Raji (cell line): ENCODE measurements around the gene DAP.

Experiments used
- POLR2A ChIP-seq: IDR thresholded peaks from 2 replicates; pipeline ENCODE4 v1.6.1; 2011; ENCODE audit warnings: low read depth, low read length, control low read depth; ENCODE audit not compliant: insufficient read depth

The DAP gene

GRCh38 chr5:10710513-10711128 lies 50.4 kb downstream of the DAP start:
- no peak for TF ChIP-seq POLR2A

DNA sequence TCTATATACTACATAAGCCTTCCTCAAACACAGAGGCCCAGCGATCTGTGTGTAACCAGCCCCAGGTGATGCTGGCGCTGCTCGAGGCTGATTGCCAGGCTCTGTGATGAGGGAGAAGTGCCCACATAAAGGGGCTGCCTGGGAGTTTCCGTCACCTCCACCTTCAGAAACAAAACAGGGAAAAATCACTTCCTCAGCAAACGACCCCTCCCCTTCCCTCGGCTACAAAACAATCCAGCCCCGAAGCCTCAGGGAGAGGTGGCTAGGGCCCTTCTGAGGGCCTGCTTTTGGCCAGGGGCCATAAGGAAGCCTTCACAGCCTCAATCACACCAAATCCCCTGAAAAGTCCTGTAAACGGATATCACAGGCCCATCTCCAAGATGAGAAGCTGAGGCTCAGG lies 51.1 kb downstream of the DAP start:
- TF ChIP-seq POLR2A = no peak

GRCh38 chr5:10709409-10709808 lies 51.6 kb downstream of the DAP start:
- no peak for TF ChIP-seq POLR2A

DNA sequence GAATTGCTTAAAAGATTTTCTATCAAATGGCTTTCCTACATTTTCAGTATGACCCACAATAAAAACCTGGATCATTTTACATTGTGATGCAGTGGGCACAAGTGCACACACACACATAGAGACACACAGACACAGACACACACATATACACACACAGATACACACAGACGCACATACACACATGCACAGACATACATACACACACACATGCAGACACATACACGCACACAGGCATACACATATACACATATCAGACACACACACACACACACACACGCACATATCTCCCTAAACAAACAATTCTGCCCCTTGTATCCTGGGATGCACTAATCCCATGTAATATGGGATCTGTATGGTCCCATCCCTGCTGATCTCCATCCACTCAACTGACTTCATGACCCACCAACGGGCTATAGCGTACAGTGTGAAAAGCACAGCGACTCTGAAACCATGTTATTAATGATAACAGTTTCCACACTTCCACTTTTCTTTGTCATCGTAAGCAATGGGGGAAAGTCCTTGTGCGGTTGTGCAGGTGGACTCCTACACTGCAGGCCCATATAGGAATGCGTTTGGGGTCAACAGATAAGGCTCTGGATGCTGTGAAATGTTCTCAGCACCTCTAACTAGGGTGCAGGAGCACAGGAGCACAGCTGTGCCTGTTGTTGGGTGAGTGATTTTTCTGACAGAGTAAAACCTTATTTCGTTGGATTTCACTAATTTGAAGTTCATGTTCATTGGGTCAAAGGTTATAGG lies 52.7 kb downstream of the DAP start:
- TF ChIP-seq POLR2A = no peak

DNA sequence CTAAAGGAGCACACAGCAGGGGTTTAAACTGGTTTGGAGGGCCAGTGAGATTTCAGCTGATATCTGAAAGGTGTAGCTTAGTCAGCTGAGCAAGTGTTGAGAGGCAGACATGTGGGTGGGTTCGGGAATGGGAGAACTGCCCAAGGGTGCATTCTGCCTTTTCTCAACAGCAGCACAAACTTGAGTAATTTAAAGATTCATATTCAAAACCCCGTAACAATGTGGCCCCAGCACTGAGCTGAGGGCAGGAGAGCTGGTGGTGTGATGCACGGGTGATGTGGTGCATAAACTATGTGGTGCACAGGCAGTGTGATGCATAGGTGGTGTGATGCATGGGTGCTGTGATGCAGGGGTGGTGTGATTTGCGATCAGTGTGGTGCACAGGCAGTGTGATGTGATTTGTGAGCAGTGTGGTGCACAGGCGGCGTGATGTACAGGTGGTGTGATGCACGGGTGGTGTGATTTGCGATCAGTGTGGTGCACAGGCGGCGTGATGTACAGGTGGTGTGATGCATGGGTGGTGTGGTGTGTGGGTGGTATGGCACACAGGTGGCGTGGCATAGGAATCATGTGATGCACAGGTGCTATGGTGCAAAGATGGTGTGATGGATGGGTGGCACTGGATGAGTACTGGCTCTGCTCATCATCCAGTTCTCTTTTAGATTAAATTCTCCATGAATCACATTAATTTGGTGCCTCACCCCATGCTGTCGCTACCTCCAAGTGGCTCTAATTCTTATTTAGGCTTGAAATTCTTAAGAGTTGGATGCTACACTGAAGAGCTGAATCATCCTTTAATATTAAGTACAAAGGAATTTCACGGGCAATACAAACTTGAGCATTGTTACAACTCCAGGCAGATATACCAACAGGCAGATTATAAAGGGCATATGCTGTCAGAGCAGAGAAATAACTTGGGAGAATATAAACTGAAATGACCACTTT lies 53.6 kb downstream of the DAP start:
- TF ChIP-seq POLR2A = no peak

DNA sequence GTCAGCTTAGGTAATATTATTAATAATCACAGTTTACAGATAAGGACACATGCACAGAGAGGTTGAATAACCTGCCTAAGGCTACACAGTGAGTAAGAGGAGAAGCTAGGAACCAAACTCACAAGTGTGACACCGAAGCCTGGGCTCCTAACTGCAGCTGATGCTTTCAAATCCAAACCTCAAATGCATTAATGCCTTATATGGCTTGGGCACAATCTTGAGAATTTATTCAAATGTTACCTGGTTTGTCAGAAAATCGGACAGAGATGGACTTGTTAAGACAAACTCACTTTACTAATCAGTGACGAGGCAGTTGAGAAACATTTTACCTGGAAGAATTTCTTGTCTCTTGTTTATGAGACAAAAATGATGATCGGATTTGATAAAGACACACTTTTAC lies 54.7 kb downstream of the DAP start:
- TF ChIP-seq POLR2A = no peak

- no peak for TF ChIP-seq POLR2A
Measured at GRCh38 chr5:10705747-10706146, 55.3 kb downstream of the DAP start.

DNA sequence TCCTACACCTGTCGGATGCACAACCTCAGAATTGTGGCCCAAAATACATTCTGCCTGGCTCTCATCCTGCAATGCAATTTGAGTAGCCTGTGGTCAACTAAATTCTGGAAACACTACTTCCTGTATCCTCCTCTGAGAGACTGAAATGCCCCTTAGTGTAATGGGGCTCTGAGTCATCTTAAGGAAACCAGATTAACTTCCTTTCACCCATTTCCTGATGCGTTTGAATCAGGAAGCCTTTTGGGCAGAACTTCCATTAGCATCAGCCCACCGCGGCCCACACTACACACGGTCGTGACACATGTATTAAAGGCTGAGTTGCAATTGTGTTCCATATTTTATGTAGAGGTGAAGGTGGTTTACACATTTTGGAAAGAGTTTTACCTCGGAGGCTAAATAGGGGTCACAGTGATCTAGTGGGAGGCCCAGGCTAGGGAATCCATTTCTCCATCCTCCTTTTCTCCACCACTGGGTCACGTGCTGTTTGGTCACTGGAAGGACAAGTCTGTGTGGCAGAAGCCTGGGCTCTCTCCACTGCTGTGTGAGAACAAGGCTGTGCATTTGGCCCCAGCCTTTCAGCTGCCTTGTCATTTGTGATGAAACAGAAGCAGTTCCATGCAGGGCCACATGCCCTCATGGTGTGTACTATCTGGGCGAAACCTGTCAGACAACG lies 55.9 kb downstream of the DAP start:
- no peak for TF ChIP-seq POLR2A

- TF ChIP-seq POLR2A = no peak
Measured at GRCh38 chr5:10703676-10704075, 57.4 kb downstream of the DAP start.

DNA sequence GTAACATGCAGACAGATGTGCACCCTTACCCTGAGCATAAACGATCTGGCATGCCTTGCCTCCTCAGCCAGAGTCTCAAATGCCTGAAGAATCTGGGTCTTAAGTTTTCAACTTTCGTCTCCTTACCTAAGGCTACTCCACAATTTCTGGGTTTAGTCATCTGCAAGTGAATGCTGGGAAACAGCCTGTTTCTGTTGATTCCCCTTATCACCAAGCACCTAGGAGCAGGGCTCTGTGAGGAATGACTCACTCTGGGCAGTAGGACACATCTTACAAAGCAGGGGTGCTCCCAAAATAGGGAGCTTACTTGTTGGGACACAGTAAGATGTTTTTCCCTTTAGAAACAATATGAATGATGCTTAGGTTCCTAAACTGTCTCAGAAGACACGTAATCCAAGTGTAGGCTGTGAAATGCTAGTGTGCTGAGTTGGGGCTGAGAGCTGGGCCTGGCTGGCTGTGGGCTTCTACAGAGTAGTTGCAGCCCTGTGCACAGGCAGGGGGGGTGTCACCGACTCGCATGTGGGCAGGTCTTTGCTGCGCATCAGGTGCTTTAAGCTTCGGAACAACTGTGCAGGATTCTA lies 58.0 kb downstream of the DAP start:
- no peak for TF ChIP-seq POLR2A

- no peak for TF ChIP-seq POLR2A
Measured at GRCh38 chr5:10702040-10702629, 58.9 kb downstream of the DAP start.

- TF ChIP-seq POLR2A = no peak
Measured at GRCh38 chr5:10701567-10702039, 59.4 kb downstream of the DAP start.

GRCh38 chr5:10700516-10700915 lies 60.5 kb downstream of the DAP start:
- no peak for TF ChIP-seq POLR2A

GRCh38 chr5:10699987-10700386 lies 61.0 kb downstream of the DAP start:
- TF ChIP-seq POLR2A = no peak
